Measurements from ENCODE around the gene PIGU. TPM values are rescaled to one million over a fixed set of nuclear protein-coding genes. Genes with fewer than 3 reads are reported as not detected.

The PIGU gene
- total and polyA plus RNA-seq, 9 of the 15 experiments (the other 6 are each of a cell fraction or from before 2014, with no cell fraction given), result 6.5 to 100 (median 28.1) TPM

- Histone ChIP-seq H3K9ac (ENCODE audit: insufficient read depth in 1 of 2, low read depth in 2 of 2, low read length in 2 of 2) (no peak overlapping the region), H3K4me1 (replicated peaks in 1 of 2; ENCODE audit: control insufficient read depth in 2 of 2, insufficient read depth in 2 of 2, low read length in 2 of 2) (peaks cover 0 to 8% of the 10 kb centered on the region in 2 experiments; a peak in 3 of 5 replicates), H2AFZ (ENCODE audit: low read depth, low read length) (no peak overlapping the region), H3K9me3 (replicated peaks; ENCODE audit: control insufficient read depth, insufficient read depth, low read depth, low read length) (no peaks in the 10 kb centered on the region), H3K9me1 (ENCODE audit: control insufficient read depth, insufficient read depth, low read length) (no peaks in the 10 kb centered on the region), H3K79me2 (ENCODE audit: control insufficient read depth, insufficient read depth, low read length) (no peaks in the 10 kb centered on the region), H4K20me1 (replicated peaks; ENCODE audit: control insufficient read depth, insufficient read depth, low read length) (no peaks in the 10 kb centered on the region), H3K36me3 (ENCODE audit: control insufficient read depth, insufficient read depth, low read length) (no peaks in the 10 kb centered on the region), H3K4me2 (ENCODE audit: insufficient read depth, low read length) (no peak overlapping the region), H3K27ac (ENCODE audit: extremely low read depth, low read depth, low read length) (no peak overlapping the region), H3K4me3 (no peak overlapping the region), H3K27me3 (ENCODE audit: control insufficient read depth in 2 of 2, insufficient read depth in 2 of 2, low read length in 2 of 2) (no peaks in the 10 kb centered on the region)
- no peak for FAIRE-seq
- ChIA-PET CTCF (ENCODE audit: low intra/inter-chr PET ratio) (no interaction called here), POLR2A (interaction anchor here (1.5 kb wide), 1 partner anchor 11 kb away, joined by 4 read pairs; no protein-coding TSS in a partner anchor)
- intact Hi-C loops (cut with micrococcal nuclease), result no loop called here
- WGBS (ENCODE audit: insufficient coverage, low coverage, missing lambda C conversion rate), result 0% methylated on average over 4 of the region's 4 CpGs
- TF ChIP-seq NFIC (IDR thresholded peaks at IDR 0.05), result peak; percentile 67
- TF ChIP-seq SETDB1 (IDR thresholded peaks at IDR 0.05; ENCODE audit: low read length), result no peak
- no peak for TF ChIP-seq MAFG (tag; conservative IDR thresholded peaks at IDR 0.05)
- TF ChIP-seq RBM17 (IDR thresholded peaks at IDR 0.05; ENCODE audit: borderline replicate concordance, low read depth, low read length), result no peak
- no peak for TF ChIP-seq ZBTB1 (CRISPR knock-in tag; IDR thresholded peaks at IDR 0.05; ENCODE audit: borderline replicate concordance, low read depth)
- no TSS peak for BruUV-seq (replicated peaks)
- no peak for DNase-seq (ENCODE audit: extremely low read depth in 1 of 4, low spot score in 3 of 4)
- no peak for ATAC-seq
- in situ Hi-C loops (cut with MboI), result no loop called here
Measured at GRCh38 chr20:34693414-34693813, 16.5 kb upstream of the PIGU start.

- H3K27ac ChIP-seq (ENCODE audit: extremely low read depth, low read depth, low read length), result no peak overlapping the region
- BruUV-seq (replicated peaks), result no TSS peak
- no peak overlapping the region for H3K4me3 ChIP-seq
- ChIA-PET POLR2A (interaction anchor here (0.6 kb wide), 2 partner anchors 12 to 1512 kb away, joined by 3 read pairs; no protein-coding TSS in a partner anchor), CTCF (ENCODE audit: low intra/inter-chr PET ratio) (no interaction called here)
- H3K4me2 ChIP-seq (ENCODE audit: insufficient read depth, low read length), result no peak overlapping the region
- no peak for DNase-seq (ENCODE audit: extremely low read depth in 1 of 4, low spot score in 3 of 4)
- H3K9me3 ChIP-seq (replicated peaks; ENCODE audit: control insufficient read depth, insufficient read depth, low read depth, low read length), result no peaks in the 10 kb centered on the region
- H3K27me3 ChIP-seq (ENCODE audit: control insufficient read depth in 2 of 2, insufficient read depth in 2 of 2, low read length in 2 of 2), result no peaks in the 10 kb centered on the region
- H3K4me1 ChIP-seq (replicated peaks in 1 of 2; ENCODE audit: control insufficient read depth in 2 of 2, insufficient read depth in 2 of 2, low read length in 2 of 2), result peaks cover 0 to 8% of the 10 kb centered on the region in 2 experiments; a peak in 3 of 5 replicates
- intact Hi-C loops (cut with micrococcal nuclease) (no loop called here), in situ Hi-C loops (cut with MboI) (no loop called here)
- H3K9ac ChIP-seq (ENCODE audit: insufficient read depth in 1 of 2, low read depth in 2 of 2, low read length in 2 of 2), result no peak overlapping the region
- H2AFZ ChIP-seq (ENCODE audit: low read depth, low read length), result no peak overlapping the region
- H3K36me3 ChIP-seq (ENCODE audit: control insufficient read depth, insufficient read depth, low read length), result no peaks in the 10 kb centered on the region
- no peak for FAIRE-seq
- no peaks in the 10 kb centered on the region for H3K79me2 ChIP-seq (ENCODE audit: control insufficient read depth, insufficient read depth, low read length)
- H3K9me1 ChIP-seq (ENCODE audit: control insufficient read depth, insufficient read depth, low read length), result no peaks in the 10 kb centered on the region
- H4K20me1 ChIP-seq (replicated peaks; ENCODE audit: control insufficient read depth, insufficient read depth, low read length), result no peaks in the 10 kb centered on the region
- ATAC-seq, result no peak
- 29% methylated on average over 3 of the region's 3 CpGs for WGBS (ENCODE audit: insufficient coverage, low coverage, missing lambda C conversion rate)
- TF ChIP-seq DPF2 (IDR thresholded peaks at IDR 0.05) (no peak), ELF2 (CRISPR knock-in tag; IDR thresholded peaks at IDR 0.05) (no peak), HCFC1 (IDR thresholded peaks at IDR 0.05; ENCODE audit: low read depth, low read length) (no peak), CBX3 (IDR thresholded peaks at IDR 0.05; ENCODE audit: borderline replicate concordance in 1 of 2, low read length in 2 of 2) (no peak), CLOCK (CRISPR knock-in tag; IDR thresholded peaks at IDR 0.05; ENCODE audit: borderline replicate concordance) (no peak), ZBTB7A (IDR thresholded peaks at IDR 0.05; ENCODE audit: borderline replicate concordance, control insufficient read depth, low read depth, low read length) (no peak)
Measured at GRCh38 chr20:34691838-34692237, 14.9 kb upstream of the PIGU start.

Data from K562 (cell line).